Immature natural killer cell (primary cell): ENCODE data around the gene INPP5E. TPM values are rescaled to one million over a fixed set of nuclear protein-coding genes. Genes with fewer than 3 reads are reported as not detected.

Experiments used
- DNase-seq, 3 donors: peaks; one replicate each; pipeline ENCODE4 v3.0.0; 2022; ENCODE audit warnings: mixed read lengths in 1 of 3
- H3K27ac Mint-ChIP-seq, 6 donors: one replicate each; pipeline ENCODE4 v1.8.0; 2020; ENCODE audit warnings: mixed read lengths in 6 of 6, mild to moderate bottlenecking in 5 of 6, inconsistent platforms in 4 of 6, moderate library complexity in 3 of 6
- H3K27me3 Mint-ChIP-seq, 3 donors: one replicate each; pipeline ENCODE4 v1.8.0; 2020 to 2021; ENCODE audit warnings: low read depth in 3 of 3, mild to moderate bottlenecking in 3 of 3, mixed read lengths in 3 of 3, moderate library complexity in 3 of 3, inconsistent platforms in 1 of 3
- H3K36me3 Mint-ChIP-seq, 3 donors: one replicate each; pipeline ENCODE4 v1.8.0; 2020; ENCODE audit warnings: mixed read lengths in 3 of 3, inconsistent platforms in 2 of 3, mild to moderate bottlenecking in 2 of 3
- H3K4me1 Mint-ChIP-seq, 2 donors: one replicate each; pipeline ENCODE4 v1.8.0; 2020; ENCODE audit warnings: inconsistent platforms in 2 of 2, mild to moderate bottlenecking in 2 of 2, mixed read lengths in 2 of 2, moderate library complexity in 1 of 2
- H3K4me3 Mint-ChIP-seq, 5 donors: one replicate each; pipeline ENCODE4 v1.8.0; 2020; ENCODE audit warnings: mild to moderate bottlenecking in 5 of 5, mixed read lengths in 5 of 5, inconsistent platforms in 3 of 5, moderate library complexity in 3 of 5
- H3K9me3 Mint-ChIP-seq, 6 donors: one replicate each; pipeline ENCODE4 v1.8.0; 2020; ENCODE audit warnings: mild to moderate bottlenecking in 6 of 6, mixed read lengths in 6 of 6, inconsistent platforms in 4 of 6, moderate library complexity in 3 of 6
- polyA plus RNA-seq, 3 donors: library from polyadenylated mRNA; unstranded; fragments of 300-500 nt; fragmentation: Illumina TruSeq; gene quantifications; one replicate each; pipeline ENCODE4 v1.2.3, GENCODE V29; 2021

The INPP5E gene
- polyA plus RNA-seq, 3 donors from 2014 or later: 0.85 to 4.4 (median 0.96) TPM

GRCh38 chr9:136466155-136466541 lies 26.5 kb upstream of the INPP5E start:
- Mint-ChIP-seq H3K27me3 (peaks cover 0 to 2% (median 2%) of the 10 kb centered on the region in 3 donors), H3K36me3 (peaks cover 0 to 28% (median 14%) of the 10 kb centered on the region in 3 donors)

GRCh38 chr9:136465500-136466154 lies 26.0 kb upstream of the INPP5E start:
- Mint-ChIP-seq H3K9me3 (no peaks in the 10 kb centered on the region), H3K4me1 (no peaks in the 10 kb centered on the region), H3K27me3 (peaks cover 0 to 2% (median 2%) of the 10 kb centered on the region in 3 donors), H3K4me3 (no peak overlapping the region), H3K36me3 (peaks cover 0 to 26% (median 14%) of the 10 kb centered on the region in 3 donors), H3K27ac (no peak overlapping the region)
- no peak for DNase-seq

More at GRCh38 chr9:136466155-136466541, 26.5 kb upstream of the INPP5E start:
- DNase-seq: no peak
- Mint-ChIP-seq H3K4me3 (no peak overlapping the region), H3K9me3 (no peaks in the 10 kb centered on the region), H3K27ac (no peak overlapping the region), H3K4me1 (peaks cover 0 to under 1% of the 10 kb centered on the region in 2 donors)

- Mint-ChIP-seq H3K4me3 (no peak overlapping the region), H3K9me3 (no peaks in the 10 kb centered on the region), H3K27me3 (peaks cover 0 to 2% (median 2%) of the 10 kb centered on the region in 3 donors), H3K27ac (no peak overlapping the region), H3K36me3 (peaks cover 0 to 27% (median 14%) of the 10 kb centered on the region in 3 donors), H3K4me1 (no peaks in the 10 kb centered on the region)
- no peak for DNase-seq
Observed at GRCh38 chr9:136464241-136464640, 24.6 kb upstream of the INPP5E start.

GRCh38 chr9:136463578-136463977 lies 23.9 kb upstream of the INPP5E start:
- peaks cover 0 to 34% (median 18%) of the 10 kb centered on the region in 3 donors for H3K36me3 Mint-ChIP-seq
- H3K27ac Mint-ChIP-seq: no peak overlapping the region

GRCh38 chr9:136462664-136463063 lies 23.0 kb upstream of the INPP5E start:
- Mint-ChIP-seq H3K36me3 (peaks cover 0 to 41% (median 18%) of the 10 kb centered on the region in 3 donors), H3K9me3 (no peaks in the 10 kb centered on the region), H3K4me3 (no peak overlapping the region), H3K27me3 (peaks cover 0 to 2% (median 2%) of the 10 kb centered on the region in 3 donors), H3K27ac (no peak overlapping the region), H3K4me1 (no peaks in the 10 kb centered on the region)
- no peak for DNase-seq

More at GRCh38 chr9:136463578-136463977, 23.9 kb upstream of the INPP5E start:
- no peaks in the 10 kb centered on the region for H3K4me1 Mint-ChIP-seq
- no peak overlapping the region for H3K4me3 Mint-ChIP-seq
- no peak for DNase-seq
- peaks cover 0 to 2% (median 2%) of the 10 kb centered on the region in 3 donors for H3K27me3 Mint-ChIP-seq
- H3K9me3 Mint-ChIP-seq: no peaks in the 10 kb centered on the region

- Mint-ChIP-seq H3K9me3 (no peaks in the 10 kb centered on the region), H3K4me3 (no peak overlapping the region), H3K27ac (no peak overlapping the region), H3K27me3 (peaks cover 0 to 2% (median under 1%) of the 10 kb centered on the region in 3 donors), H3K4me1 (no peaks in the 10 kb centered on the region), H3K36me3 (peaks cover 0 to 48% (median 18%) of the 10 kb centered on the region in 3 donors)
- no peak for DNase-seq
Observed at GRCh38 chr9:136460772-136461325, 21.2 kb upstream of the INPP5E start.

- Mint-ChIP-seq H3K4me1 (no peaks in the 10 kb centered on the region), H3K9me3 (peaks cover 0 to 1% (median 0%) of the 10 kb centered on the region in 6 donors), H3K4me3 (no peak overlapping the region), H3K27me3 (peaks cover 0 to 3% (median 1%) of the 10 kb centered on the region in 3 donors), H3K27ac (no peak overlapping the region), H3K36me3 (peaks cover 0 to 39% (median 16%) of the 10 kb centered on the region in 3 donors)
- DNase-seq: no peak
Observed at GRCh38 chr9:136459425-136459824, 19.8 kb upstream of the INPP5E start.

GRCh38 chr9:136457326-136457725 lies 17.7 kb upstream of the INPP5E start:
- Mint-ChIP-seq H3K9me3 (peaks cover 0 to 1% (median 0%) of the 10 kb centered on the region in 6 donors), H3K27ac (no peak overlapping the region), H3K4me3 (no peak overlapping the region), H3K36me3 (peaks cover 4 to 37% (median 19%) of the 10 kb centered on the region in 3 donors), H3K27me3 (peaks cover 0 to 2% (median 1%) of the 10 kb centered on the region in 3 donors), H3K4me1 (no peaks in the 10 kb centered on the region)
- DNase-seq: no peak

GRCh38 chr9:136456258-136456657 lies 16.6 kb upstream of the INPP5E start:
- DNase-seq: no peak
- peaks cover 0 to 1% (median 0%) of the 10 kb centered on the region in 6 donors for H3K9me3 Mint-ChIP-seq
- no peak overlapping the region for H3K27ac Mint-ChIP-seq
- H3K4me1 Mint-ChIP-seq: no peaks in the 10 kb centered on the region
- H3K27me3 Mint-ChIP-seq: peaks cover 0 to 2% (median 1%) of the 10 kb centered on the region in 3 donors
- peaks cover 4 to 36% (median 15%) of the 10 kb centered on the region in 3 donors for H3K36me3 Mint-ChIP-seq
- H3K4me3 Mint-ChIP-seq: no peak overlapping the region

- Mint-ChIP-seq H3K4me1 (no peaks in the 10 kb centered on the region), H3K27me3 (peaks cover 0 to 2% (median 1%) of the 10 kb centered on the region in 3 donors), H3K27ac (no peak overlapping the region), H3K9me3 (peaks cover 0 to 1% (median 0%) of the 10 kb centered on the region in 6 donors), H3K4me3 (no peak overlapping the region), H3K36me3 (peaks cover 7 to 42% (median 16%) of the 10 kb centered on the region in 3 donors)
- no peak for DNase-seq
Observed at GRCh38 chr9:136455043-136456002, 15.7 kb upstream of the INPP5E start.

GRCh38 chr9:136454026-136454796 lies 14.6 kb upstream of the INPP5E start:
- no peak overlapping the region for H3K27ac Mint-ChIP-seq
- H3K9me3 Mint-ChIP-seq: peaks cover 0 to 1% (median 0%) of the 10 kb centered on the region in 6 donors
- DNase-seq: no peak
- peaks cover 8 to 43% (median 20%) of the 10 kb centered on the region in 3 donors for H3K36me3 Mint-ChIP-seq
- H3K4me3 Mint-ChIP-seq: no peak overlapping the region
- H3K27me3 Mint-ChIP-seq: peaks cover 0 to 2% (median 1%) of the 10 kb centered on the region in 3 donors
- H3K4me1 Mint-ChIP-seq: no peaks in the 10 kb centered on the region

- Mint-ChIP-seq H3K36me3 (peaks cover 8 to 38% (median 16%) of the 10 kb centered on the region in 3 donors), H3K27ac (no peak overlapping the region), H3K4me1 (no peaks in the 10 kb centered on the region), H3K9me3 (peaks cover 0 to 1% (median 0%) of the 10 kb centered on the region in 6 donors), H3K4me3 (no peak overlapping the region), H3K27me3 (peaks cover 0 to 2% (median 1%) of the 10 kb centered on the region in 3 donors)
- no peak for DNase-seq
Observed at GRCh38 chr9:136453326-136453725, 13.7 kb upstream of the INPP5E start.
